SU-DHL-6 (cell line): ENCODE data around the gene SERPINB6.
"Not testable (repeated sequence)": the region's sequence is repeated elsewhere in the genome, so short reads cannot be mapped to it uniquely, and the experiment has no call there.

Experiments
- CTCF ChIP-seq: fragments of 200-600 bp; sonication (generic); IDR thresholded peaks from one replicate; pipeline ENCODE4 v1.5.1; 2017; ENCODE audit warnings: antibody characterized with exemption, mild to moderate bottlenecking, low read length, moderate library complexity; ENCODE audit not compliant: insufficient read depth, poor library complexity, severe bottlenecking
- EZH2phosphoT487 ChIP-seq: fragments of 200-600 bp; sonication (generic), shearing (Covaris generic); conservative IDR thresholded peaks from 2 replicates; pipeline ENCODE4 v1.6.1; 2018; ENCODE audit warnings: mild to moderate bottlenecking, antibody characterized with exemption, low read length, moderate library complexity, mixed read lengths

GRCh38 chr6:2903411-2904185 lies 67.8 kb downstream of the SERPINB6 start:
- not testable (repeated sequence) for TF ChIP-seq CTCF, EZH2phosphoT487
